Measurements from ENCODE around the gene ZNF394.

The ZNF394 gene

DNA sequence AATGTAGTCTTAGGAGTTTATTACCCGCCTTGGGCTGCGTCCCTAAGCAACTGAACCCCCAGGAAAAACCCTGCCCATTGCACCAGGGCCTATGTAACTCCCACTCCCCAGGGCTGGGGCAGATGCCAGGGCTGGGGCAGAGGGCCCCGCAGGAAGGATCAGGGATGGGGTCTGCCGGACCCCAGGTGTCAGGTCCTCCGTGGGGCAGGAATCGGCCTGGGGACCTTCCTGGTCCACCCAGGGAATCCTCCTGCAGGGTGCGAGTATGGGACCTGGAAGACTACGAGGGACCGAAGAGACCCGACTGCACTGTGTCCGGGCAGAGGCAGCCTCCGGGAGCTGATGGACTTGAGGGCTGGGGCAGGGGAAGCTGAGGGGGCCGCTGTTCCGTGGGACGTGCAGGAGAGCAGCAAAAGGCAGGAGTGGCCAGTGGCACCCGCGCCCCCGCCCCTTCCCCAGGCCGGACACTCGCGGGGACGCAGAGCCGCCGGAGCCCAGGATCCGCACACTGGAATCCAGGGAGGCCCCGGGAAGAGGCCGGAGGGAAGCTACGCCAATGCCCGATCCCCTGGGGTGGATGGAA is 31.7 kb downstream of the ZNF394 start:
- H3K36me3 ChIP-seq (ENCODE audit: insufficient read depth, low read length): peaks cover 9% of the 10 kb centered on the region
- WGBS: 92% methylated on average over 29 of the region's 29 CpGs
- no peak overlapping the region for H3K27ac ChIP-seq (ENCODE audit: low read depth, low read length)
- no peaks in the 10 kb centered on the region for H3K27me3 ChIP-seq (ENCODE audit: insufficient read depth, low read length)
- no peak overlapping the region for H3K4me3 ChIP-seq (ENCODE audit: low read length)
- H3K9me3 ChIP-seq (ENCODE audit: insufficient read depth, low read depth, low read length): no peaks in the 10 kb centered on the region
- no peaks in the 10 kb centered on the region for H3K4me1 ChIP-seq (ENCODE audit: insufficient read depth, low read length)
- no peak overlapping the region for H3K9ac ChIP-seq (ENCODE audit: low read depth, low read length)

GRCh38 chr7:99465421-99465768 is 34.7 kb downstream of the ZNF394 start:
- WGBS: 10% methylated on average over 9 of the region's 9 CpGs
- no peaks in the 10 kb centered on the region for H3K27me3 ChIP-seq (ENCODE audit: insufficient read depth, low read length)
- peak overlapping the region; percentile 97 for H3K9ac ChIP-seq (ENCODE audit: low read depth, low read length)
- no peaks in the 10 kb centered on the region for H3K4me1 ChIP-seq (ENCODE audit: insufficient read depth, low read length)
- H3K9me3 ChIP-seq (ENCODE audit: insufficient read depth, low read depth, low read length): no peaks in the 10 kb centered on the region
- peaks cover 28% of the 10 kb centered on the region for H3K36me3 ChIP-seq (ENCODE audit: insufficient read depth, low read length)
- peak overlapping the region; percentile 90 for H3K4me3 ChIP-seq (ENCODE audit: low read length)
- peak overlapping the region; percentile 91 for H3K27ac ChIP-seq (ENCODE audit: low read depth, low read length)

DNA sequence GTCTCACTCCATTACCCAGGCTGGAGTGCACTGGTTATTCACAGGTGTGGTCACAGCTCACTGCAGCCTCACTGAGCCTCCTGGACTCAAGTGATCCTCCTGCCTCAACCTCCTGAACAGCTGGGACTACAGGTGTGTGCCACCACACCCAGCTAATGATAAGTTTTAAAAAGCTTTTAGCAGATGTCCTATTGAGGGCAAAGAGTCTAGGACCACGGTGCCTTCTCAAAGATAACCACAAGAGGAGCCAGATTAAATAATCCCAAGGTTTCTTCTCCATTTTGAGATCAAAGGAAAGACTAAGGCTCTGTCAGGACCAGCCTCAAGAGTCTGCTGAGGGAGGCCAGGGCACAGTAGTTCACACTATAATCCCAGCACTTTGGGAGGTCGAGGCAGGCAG is 38.9 kb downstream of the ZNF394 start:
- Histone ChIP-seq H3K9me3 (ENCODE audit: insufficient read depth, low read depth, low read length) (no peaks in the 10 kb centered on the region), H3K9ac (ENCODE audit: low read depth, low read length) (no peak overlapping the region), H3K27ac (ENCODE audit: low read depth, low read length) (no peak overlapping the region), H3K4me1 (ENCODE audit: insufficient read depth, low read length) (no peaks in the 10 kb centered on the region), H3K36me3 (ENCODE audit: insufficient read depth, low read length) (peaks cover 69% of the 10 kb centered on the region), H3K27me3 (ENCODE audit: insufficient read depth, low read length) (no peaks in the 10 kb centered on the region), H3K4me3 (ENCODE audit: low read length) (no peak overlapping the region)
- WGBS: 89% methylated on average over 2 of the region's 2 CpGs

GRCh38 chr7:99460651-99461050 is 39.4 kb downstream of the ZNF394 start:
- Histone ChIP-seq H3K4me3 (ENCODE audit: low read length) (no peak overlapping the region), H3K36me3 (ENCODE audit: insufficient read depth, low read length) (peaks cover 75% of the 10 kb centered on the region), H3K9ac (ENCODE audit: low read depth, low read length) (no peak overlapping the region), H3K27ac (ENCODE audit: low read depth, low read length) (no peak overlapping the region), H3K27me3 (ENCODE audit: insufficient read depth, low read length) (no peaks in the 10 kb centered on the region), H3K4me1 (ENCODE audit: insufficient read depth, low read length) (no peaks in the 10 kb centered on the region), H3K9me3 (ENCODE audit: insufficient read depth, low read depth, low read length) (no peaks in the 10 kb centered on the region)
- 97% methylated on average over 11 of the region's 11 CpGs for WGBS

GRCh38 chr7:99459087-99459486 is 41.0 kb downstream of the ZNF394 start:
- Histone ChIP-seq H3K36me3 (ENCODE audit: insufficient read depth, low read length) (peaks cover 86% of the 10 kb centered on the region), H3K27ac (ENCODE audit: low read depth, low read length) (no peak overlapping the region)
- WGBS: 89% methylated on average over 8 of the region's 8 CpGs

GRCh38 chr7:99457650-99458493 is 42.2 kb downstream of the ZNF394 start:
- Histone ChIP-seq H3K27ac (ENCODE audit: low read depth, low read length) (no peak overlapping the region; the same call in 1 of the 2 replicates), H3K4me1 (ENCODE audit: insufficient read depth, low read length) (no peaks in the 10 kb centered on the region), H3K9ac (ENCODE audit: low read depth, low read length) (no peak overlapping the region), H3K9me3 (ENCODE audit: insufficient read depth, low read depth, low read length) (no peaks in the 10 kb centered on the region), H3K4me3 (ENCODE audit: low read length) (no peak overlapping the region), H3K27me3 (ENCODE audit: insufficient read depth, low read length) (no peaks in the 10 kb centered on the region), H3K36me3 (ENCODE audit: insufficient read depth, low read length) (peaks cover 89% of the 10 kb centered on the region)
- WGBS: 93% methylated on average over 26 of the region's 26 CpGs

More at GRCh38 chr7:99459087-99459486, 41.0 kb downstream of the ZNF394 start:
- Histone ChIP-seq H3K9ac (ENCODE audit: low read depth, low read length) (no peak overlapping the region), H3K27me3 (ENCODE audit: insufficient read depth, low read length) (no peaks in the 10 kb centered on the region), H3K9me3 (ENCODE audit: insufficient read depth, low read depth, low read length) (no peaks in the 10 kb centered on the region), H3K4me1 (ENCODE audit: insufficient read depth, low read length) (no peaks in the 10 kb centered on the region), H3K4me3 (ENCODE audit: low read length) (no peak overlapping the region)

DNA sequence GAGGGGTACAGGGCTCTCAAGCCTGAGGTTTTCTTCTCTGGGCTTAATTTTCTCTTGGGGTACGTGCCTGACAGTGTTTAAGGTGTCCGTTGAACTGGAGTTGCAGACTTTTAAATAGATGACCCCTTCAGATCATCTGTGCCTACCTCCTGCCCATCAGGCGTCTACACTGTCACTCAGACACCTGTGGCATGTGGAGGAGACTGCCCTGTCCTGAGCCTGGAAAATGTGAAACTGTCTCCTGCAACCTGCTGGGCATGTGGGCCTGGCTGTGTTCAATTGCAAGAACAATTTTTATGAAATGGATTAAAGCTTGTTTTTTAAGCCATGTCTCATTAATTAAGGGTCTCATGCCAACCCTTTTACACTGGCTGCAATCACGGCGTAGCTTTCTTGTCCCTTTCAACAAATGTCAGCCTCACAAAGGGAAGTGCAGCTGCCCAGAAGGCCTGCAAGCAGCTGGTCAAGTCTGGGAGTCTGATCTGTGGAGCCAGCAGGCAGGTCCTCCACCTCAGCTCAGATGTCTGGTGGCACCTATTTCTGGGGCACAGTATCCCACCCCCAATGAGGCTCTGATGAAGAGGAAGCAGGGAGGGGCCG is 42.9 kb downstream of the ZNF394 start:
- H3K36me3 ChIP-seq (ENCODE audit: insufficient read depth, low read length): peaks cover 93% of the 10 kb centered on the region
- no peak overlapping the region for H3K9ac ChIP-seq (ENCODE audit: low read depth, low read length)
- H3K27me3 ChIP-seq (ENCODE audit: insufficient read depth, low read length): no peaks in the 10 kb centered on the region
- no peaks in the 10 kb centered on the region for H3K4me1 ChIP-seq (ENCODE audit: insufficient read depth, low read length)
- no peaks in the 10 kb centered on the region for H3K9me3 ChIP-seq (ENCODE audit: insufficient read depth, low read depth, low read length)
- WGBS: 93% methylated on average over 6 of the region's 6 CpGs
- H3K27ac ChIP-seq (ENCODE audit: low read depth, low read length): no peak overlapping the region
- no peak overlapping the region for H3K4me3 ChIP-seq (ENCODE audit: low read length)

DNA sequence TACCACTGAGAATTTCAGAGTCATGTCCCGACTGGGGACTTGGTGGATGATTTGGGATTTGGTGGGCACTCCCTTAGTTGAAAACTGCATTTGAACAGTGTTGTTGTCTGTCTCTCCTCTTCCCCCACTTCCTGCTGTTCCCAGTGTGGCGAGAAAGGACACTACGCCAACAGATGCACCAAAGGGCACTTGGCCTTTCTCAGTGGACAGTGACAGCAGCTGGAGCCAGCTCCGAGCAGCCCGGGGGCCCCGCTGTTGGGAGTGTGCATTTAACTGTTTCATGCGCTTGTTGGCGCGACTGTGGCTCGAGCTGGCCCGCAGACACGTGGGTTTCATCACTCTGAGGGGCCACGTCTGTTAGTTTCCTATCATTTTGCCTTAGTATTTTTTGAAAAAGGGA is 43.8 kb downstream of the ZNF394 start:
- 94% methylated on average over 13 of the region's 13 CpGs for WGBS
- Histone ChIP-seq H3K4me3 (ENCODE audit: low read length) (no peak overlapping the region), H3K36me3 (ENCODE audit: insufficient read depth, low read length) (peaks cover 99% of the 10 kb centered on the region), H3K4me1 (ENCODE audit: insufficient read depth, low read length) (no peaks in the 10 kb centered on the region), H3K27me3 (ENCODE audit: insufficient read depth, low read length) (no peaks in the 10 kb centered on the region), H3K27ac (ENCODE audit: low read depth, low read length) (no peak overlapping the region), H3K9me3 (ENCODE audit: insufficient read depth, low read depth, low read length) (no peaks in the 10 kb centered on the region), H3K9ac (ENCODE audit: low read depth, low read length) (no peak overlapping the region)

GRCh38 chr7:99455874-99456273 is 44.2 kb downstream of the ZNF394 start:
- 96% methylated on average over 9 of the region's 9 CpGs for WGBS

DNA sequence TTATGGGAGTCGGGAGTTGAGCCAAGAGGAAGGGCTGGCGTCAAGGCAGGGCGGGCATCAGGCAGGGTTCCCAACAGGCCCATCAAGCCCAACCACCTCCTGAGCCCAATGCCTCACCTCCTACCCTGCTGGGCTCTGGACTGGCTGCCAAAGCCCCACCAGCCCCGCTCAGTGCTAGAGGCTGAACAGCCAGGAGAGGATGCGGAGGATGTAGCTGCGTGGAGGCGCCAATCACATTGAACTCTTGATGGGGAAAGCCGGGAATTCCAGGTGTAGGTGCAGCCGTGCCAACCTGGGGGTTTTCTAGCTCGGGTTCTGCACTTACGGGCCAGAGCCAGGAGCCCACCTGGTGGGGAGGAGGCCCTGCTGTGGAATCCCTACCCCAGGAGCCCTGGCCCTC is 47.0 kb downstream of the ZNF394 start:
- no peaks in the 10 kb centered on the region for H3K4me1 ChIP-seq (ENCODE audit: insufficient read depth, low read length)
- peaks cover 98% of the 10 kb centered on the region for H3K36me3 ChIP-seq (ENCODE audit: insufficient read depth, low read length)
- no peaks in the 10 kb centered on the region for H3K9me3 ChIP-seq (ENCODE audit: insufficient read depth, low read depth, low read length)
- H3K27me3 ChIP-seq (ENCODE audit: insufficient read depth, low read length): no peaks in the 10 kb centered on the region
- 97% methylated on average over 11 of the region's 11 CpGs for WGBS
- H3K4me3 ChIP-seq (ENCODE audit: low read length): no peak overlapping the region
- no peak overlapping the region for H3K9ac ChIP-seq (ENCODE audit: low read depth, low read length)
- H3K27ac ChIP-seq (ENCODE audit: low read depth, low read length): no peak overlapping the region

More at GRCh38 chr7:99455874-99456273, 44.2 kb downstream of the ZNF394 start:
- no peak overlapping the region; the same call in 1 of the 2 replicates for H3K27ac ChIP-seq (ENCODE audit: low read depth, low read length)
- H3K9ac ChIP-seq (ENCODE audit: low read depth, low read length): no peak overlapping the region
- no peaks in the 10 kb centered on the region for H3K27me3 ChIP-seq (ENCODE audit: insufficient read depth, low read length)
- H3K4me1 ChIP-seq (ENCODE audit: insufficient read depth, low read length): no peaks in the 10 kb centered on the region
- peaks cover 98% of the 10 kb centered on the region for H3K36me3 ChIP-seq (ENCODE audit: insufficient read depth, low read length)
- no peaks in the 10 kb centered on the region for H3K9me3 ChIP-seq (ENCODE audit: insufficient read depth, low read depth, low read length)
- no peak overlapping the region for H3K4me3 ChIP-seq (ENCODE audit: low read length)

DNA sequence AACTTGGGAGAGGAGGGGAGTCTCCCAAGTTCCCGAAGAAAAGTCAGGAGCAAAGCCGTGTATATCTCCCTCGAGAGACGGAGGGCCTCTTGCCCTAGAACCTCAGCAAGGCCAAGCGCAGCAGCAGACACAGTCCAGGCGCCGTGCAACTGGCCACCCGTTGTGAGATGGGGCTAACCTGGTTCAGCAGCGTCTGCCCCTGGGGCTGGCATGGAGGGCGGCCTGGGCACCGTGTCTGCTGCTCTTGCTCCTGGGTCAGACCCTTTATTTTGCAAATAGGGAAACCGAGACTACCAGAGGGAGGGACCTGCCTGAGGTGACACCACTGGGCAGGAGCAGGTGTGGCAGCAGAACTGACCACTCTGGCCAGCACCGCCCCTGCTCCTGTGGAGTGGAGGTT is 47.5 kb downstream of the ZNF394 start:
- H3K9ac ChIP-seq (ENCODE audit: low read depth, low read length): no peak overlapping the region; the same call in 1 of the 2 replicates
- H3K27me3 ChIP-seq (ENCODE audit: insufficient read depth, low read length): no peaks in the 10 kb centered on the region
- H3K4me1 ChIP-seq (ENCODE audit: insufficient read depth, low read length): no peaks in the 10 kb centered on the region
- no peak overlapping the region for H3K4me3 ChIP-seq (ENCODE audit: low read length)
- no peaks in the 10 kb centered on the region for H3K9me3 ChIP-seq (ENCODE audit: insufficient read depth, low read depth, low read length)
- 94% methylated on average over 13 of the region's 13 CpGs for WGBS
- no peak overlapping the region for H3K27ac ChIP-seq (ENCODE audit: low read depth, low read length)
- peaks cover 98% of the 10 kb centered on the region for H3K36me3 ChIP-seq (ENCODE audit: insufficient read depth, low read length)

All from HUES64 (cell line).